GM12878 (cell line): ENCODE measurements around the gene ZFYVE21. TPM values are rescaled to one million over a fixed set of nuclear protein-coding genes. Genes with fewer than 3 reads are reported as not detected.

Experiments
- ATAC-seq: fragments of 200-7000 bp; cut with Tn5 transposase; 3 replicates; pipeline ENCODE4 v1.9.1; 2020; ENCODE audit warnings: mild to moderate bottlenecking, moderate library complexity
- BruUV-seq: library from RNA; stranded (reverse); fragments of 400-500 nt; replicated peaks from 2 replicates; lab custom pipeline; 2021; lab: Mats Ljungman, UMichigan
- CTCF ChIA-PET: fragments of 300-600 bp; sonication (Branson Sonifier 250); formaldehyde crosslinking; extraction: SDS; loops from one replicate; lab custom pipeline; 2021; ENCODE audit warnings: inconsistent platforms; lab: Yijun Ruan, JAX
- POLR2A ChIA-PET: fragments of 350-600 bp; formaldehyde crosslinking; extraction: SDS; loops from one replicate; lab custom pipeline; 2021; ENCODE audit warnings: inconsistent platforms; lab: Charles Lee
- RAD21 ChIA-PET: fragments of 300-600 bp; sonication (Branson Sonifier 250); formaldehyde crosslinking; loops from one replicate; lab custom pipeline; 2023; ENCODE audit warnings: antibody characterized with exemption; ENCODE audit not compliant: unreplicated experiment; lab: Charles Lee
- SMC1A ChIA-PET: fragments of 300-600 bp; sonication (Branson Sonifier 250); formaldehyde crosslinking; loops from one replicate; lab custom pipeline; 2023; ENCODE audit not compliant: unreplicated experiment, uncharacterized antibody; lab: Charles Lee
- DNase-seq: peaks from one replicate; pipeline ENCODE4 v3.0.0-alpha.2; 2011; ENCODE audit warnings: low read depth, low spot score
- FAIRE-seq: peaks from 3 replicates; lab custom pipeline; 2011; peaks lifted over from hg19 to GRCh38; lab: Jason Lieb, UNC
- H2AFZ ChIP-seq: 2 replicates; pipeline ENCODE4 v1.6.0; 2011; ENCODE audit warnings: low read depth, low read length, control low read depth; ENCODE audit not compliant: control insufficient read depth
- H3K27ac ChIP-seq: 2 replicates; pipeline ENCODE4 v1.5.1; 2011; ENCODE audit warnings: control low read depth; ENCODE audit not compliant: control insufficient read depth, insufficient read depth
- H3K27me3 ChIP-seq, 2 experiments: replicated peaks in 1 of 2; 2 replicates each; pipeline versions ENCODE4 v1.6.0 to v1.6.1; 2011; ENCODE audit warnings: low read length in 1 of 2; ENCODE audit not compliant: control insufficient read depth in 2 of 2, insufficient read depth in 2 of 2
- H3K36me3 ChIP-seq, 2 experiments: 2 replicates each; pipeline ENCODE4 v1.5.1; 2011; ENCODE audit warnings: low read length in 1 of 2; ENCODE audit not compliant: control insufficient read depth in 2 of 2, insufficient read depth in 2 of 2
- H3K4me1 ChIP-seq: 2 replicates; pipeline ENCODE4 v1.6.1; 2011; ENCODE audit warnings: mild to moderate bottlenecking, low read length, moderate library complexity, mixed read lengths; ENCODE audit not compliant: control insufficient read depth, insufficient read depth
- H3K4me2 ChIP-seq: 2 replicates; pipeline ENCODE4 v1.6.0; 2011; ENCODE audit warnings: control low read depth; ENCODE audit not compliant: control insufficient read depth, insufficient read depth
- H3K4me3 ChIP-seq: fragments of 200-600 bp; sonication (generic); 2 replicates; pipeline ENCODE4 v1.5.1; 2016
- H3K79me2 ChIP-seq: 2 replicates; pipeline ENCODE4 v1.6.0; 2011; ENCODE audit warnings: low read length; ENCODE audit not compliant: control insufficient read depth, insufficient read depth
- H3K9ac ChIP-seq: 2 replicates; pipeline ENCODE4 v1.8.0; 2011; ENCODE audit warnings: low read length, control low read depth, mixed read lengths; ENCODE audit not compliant: control insufficient read depth, insufficient read depth
- H3K9me3 ChIP-seq: replicated peaks from 3 replicates; pipeline ENCODE4 v1.5.1; 2011; ENCODE audit warnings: mild to moderate bottlenecking, low read length; ENCODE audit not compliant: control insufficient read depth, insufficient read depth
- H4K20me1 ChIP-seq: 2 replicates; pipeline ENCODE4 v1.6.0; 2011; ENCODE audit not compliant: control insufficient read depth, insufficient read depth
- E4F1 ChIP-seq: fragments of 450-650 bp; IDR thresholded peaks from 2 replicates; pipeline ENCODE4 v1.6.1; 2018; ENCODE audit warnings: borderline replicate concordance, mild to moderate bottlenecking; ENCODE audit not compliant: partially characterized antibody
- EED ChIP-seq: sonication (generic); IDR thresholded peaks from 2 replicates; pipeline ENCODE4 v1.6.1; 2016; ENCODE audit warnings: antibody characterized with exemption, low read depth
- EGR1 ChIP-seq, 2 experiments: IDR thresholded peaks; 1 replicate in 1 of 2; 2 replicates in 1 of 2; pipeline ENCODE4 v1.6.1; 2011 to 2012; ENCODE audit warnings: low read depth in 2 of 2, low read length in 2 of 2, borderline replicate concordance in 1 of 2, mild to moderate bottlenecking in 1 of 2, moderate library complexity in 1 of 2
- EZH2 ChIP-seq: IDR thresholded peaks from 2 replicates; pipeline ENCODE4 v1.6.1; 2012; ENCODE audit warnings: low read depth, mild to moderate bottlenecking, control low read depth, inconsistent platforms, low read length, borderline replicate concordance; ENCODE audit not compliant: control insufficient read depth
- HDGF ChIP-seq: fragments of 450-650 bp; IDR thresholded peaks from 2 replicates; pipeline ENCODE4 v1.6.1; 2016; ENCODE audit warnings: antibody characterized with exemption
- IKZF1 ChIP-seq: fragments of 450-650 bp; conservative IDR thresholded peaks from 2 replicates; pipeline ENCODE4 v1.6.1; 2017; ENCODE audit warnings: antibody characterized with exemption, mild to moderate bottlenecking
- IRF5 ChIP-seq: fragments of 450-650 bp; IDR thresholded peaks from 2 replicates; pipeline ENCODE4 v1.6.1; 2017; ENCODE audit warnings: borderline replicate concordance
- KAT2A ChIP-seq: conservative IDR thresholded peaks from 2 replicates; pipeline ENCODE4 v1.6.1; 2011; ENCODE audit warnings: low read depth, low read length; ENCODE audit not compliant: control insufficient read depth
- LARP7 ChIP-seq: fragments of 450-650 bp; IDR thresholded peaks from 2 replicates; pipeline ENCODE4 v1.6.1; 2017; ENCODE audit warnings: mild to moderate bottlenecking
- POLR2AphosphoS2 ChIP-seq: IDR thresholded peaks from 2 replicates; pipeline ENCODE4 v1.6.1; 2011; ENCODE audit warnings: low read depth, mild to moderate bottlenecking, low read length, improper control_type of control experiment, moderate library complexity
- RB1 ChIP-seq: fragments of 450-650 bp; formaldehyde crosslinking; IDR thresholded peaks from 2 replicates; pipeline ENCODE4 v1.6.1; 2017; ENCODE audit warnings: mild to moderate bottlenecking, borderline replicate concordance
- SMAD1 ChIP-seq: fragments of 450-650 bp; IDR thresholded peaks from 2 replicates; pipeline ENCODE4 v1.6.1; 2018; ENCODE audit warnings: mild to moderate bottlenecking, low read depth; ENCODE audit not compliant: partially characterized antibody
- SRF ChIP-seq, 2 experiments: IDR thresholded peaks; 2 replicates each; pipeline ENCODE4 v1.6.1; 2011; ENCODE audit warnings: low read depth in 2 of 2, low read length in 2 of 2, mild to moderate bottlenecking in 1 of 2, moderate library complexity in 1 of 2
- SUPT20H ChIP-seq: IDR thresholded peaks from 2 replicates; pipeline ENCODE4 v1.6.1; 2011; ENCODE audit warnings: low read depth, mild to moderate bottlenecking, low read length, moderate library complexity, borderline replicate concordance; ENCODE audit not compliant: control insufficient read depth
- ZNF207 ChIP-seq: fragments of 450-650 bp; IDR thresholded peaks from 2 replicates; pipeline ENCODE4 v1.6.1; 2014; ENCODE audit warnings: antibody characterized with exemption, mild to moderate bottlenecking, borderline replicate concordance
- ZNF622 ChIP-seq: fragments of 450-650 bp; IDR thresholded peaks from 2 replicates; pipeline ENCODE4 v1.6.1; 2017; ENCODE audit warnings: mild to moderate bottlenecking, inconsistent platforms
- WGBS: methylation state at CpG from one replicate; pipeline ENCODE4 v1.1.6; 2016; ENCODE audit warnings: low lambda C conversion rate; ENCODE audit not compliant: insufficient replicate concordance, insufficient coverage; ENCODE audit errors: missing lambda C conversion rate; 5-methylcytosine and 5-hydroxymethylcytosine counted together
- in situ Hi-C: fragments of 300-500 bp; cut with MboI; formaldehyde crosslinking; loops from 9 replicates; pipeline ENCODE4 v1.14.3; 2018; ENCODE audit warnings: mixed read lengths
- intact Hi-C: fragments of 100-400 bp; cut with micrococcal nuclease; formaldehyde crosslinking; loops from one replicate; pipeline ENCODE4 v1.14.2; 2022; ENCODE audit not compliant: unreplicated experiment
- polyA plus RNA-seq, 11 experiments: library from polyadenylated mRNA; depleted of rRNA in 4 of 11; unstranded in 6 of 11; stranded (reverse) in 5 of 11; fragments of >200 nt; fragmentation: Nextera tagmentation in 4 of 11; fragmentation: Illumina TruSeq in 1 of 11; extraction: Ambion mirVana in 4 of 11; extraction: Trizol in 1 of 11; gene quantifications; 1 replicate in 1 of 11; 2 replicates in 10 of 11; pipeline versions ENCODE4 v1.2.1 to v1.2.3, GENCODE V29; 2011 to 2016; ENCODE audit warnings: inconsistent platforms in 2 of 11, missing spikeins in 2 of 11, low read depth in 1 of 11
- total RNA-seq, 4 experiments: library from RNA; depleted of rRNA in 3 of 4; stranded (reverse); fragments of >200 nt in 3 of 4; fragmentation: Illumina TruSeq in 1 of 4; extraction: Trizol in 1 of 4; gene quantifications; 2 replicates each; pipeline versions ENCODE4 v1.2.1 to v1.2.3, GENCODE V29; 2013 to 2021
- TF ChIP-seq, protein P1 (sequence below): IDR thresholded peaks from 2 replicates; pipeline ENCODE4 v1.6.1; 2011; ENCODE audit warnings: borderline replicate concordance, low read depth, mild to moderate bottlenecking, moderate library complexity, mixed read lengths, low read length; ENCODE audit not compliant: insufficient read depth; ENCODE audit errors: extremely low read length
- TF ChIP-seq, protein P2 (sequence below): IDR thresholded peaks from 2 replicates; pipeline ENCODE4 v1.6.1; 2012; ENCODE audit warnings: low read depth, low read length, improper control_type of control experiment

Gene ZFYVE21
- total and polyA plus RNA-seq, 10 of the 15 experiments (the other 5 are each of a cell fraction or from before 2014, with no cell fraction given): 0.79 to 21.7 (median 13.8) TPM

DNA sequence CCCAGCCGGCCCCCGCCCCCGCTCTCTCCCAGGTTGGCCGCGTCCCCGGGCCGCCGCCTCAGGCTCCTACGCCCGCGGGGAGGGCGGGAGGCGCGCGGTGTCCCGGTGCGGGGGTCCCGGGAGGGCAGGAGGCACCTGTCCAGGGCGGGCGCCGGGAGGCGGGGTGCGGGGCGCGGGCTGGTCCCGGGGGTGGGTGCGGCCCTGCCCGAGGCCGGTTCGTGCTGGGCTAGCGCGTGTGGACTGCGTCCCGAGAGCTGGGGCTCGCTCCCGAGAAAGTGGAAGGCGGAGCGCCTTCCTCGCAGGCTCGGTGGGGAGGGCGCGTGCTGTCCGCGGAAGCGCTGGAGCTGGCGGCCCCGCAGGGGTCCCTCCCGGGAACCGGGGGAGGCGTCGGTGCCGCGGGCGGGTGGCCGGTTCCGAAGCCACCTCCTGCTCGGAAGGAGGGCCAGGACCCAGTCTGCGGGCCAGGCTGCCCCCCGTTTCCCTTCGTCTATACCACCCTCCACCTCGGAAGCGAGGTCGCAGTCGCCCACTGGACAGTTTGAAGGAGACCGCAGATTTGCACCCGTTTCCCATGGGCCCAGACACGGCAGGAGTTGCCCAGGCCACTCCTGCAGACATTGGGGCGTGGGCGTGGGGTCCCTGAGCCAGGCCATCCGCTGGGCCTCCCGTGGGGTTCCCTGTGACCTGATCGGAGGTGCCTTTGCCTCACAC is 636 bp downstream of the ZFYVE21 start:
- in situ Hi-C loops: no loop called here
- intact Hi-C loops: no loop called here
- ATAC-seq: no peak
- TF ChIP-seq ZNF622: no peak
- no peak for TF ChIP-seq RB1
- TF ChIP-seq EED: no peak
- no peak for TF ChIP-seq EZH2
- no peak for TF ChIP-seq SRF (IDR thresholded peaks at IDR 0.05; ENCODE audit: low read depth in 2 of 2, low read length in 2 of 2)
- TF ChIP-seq HDGF: no peak
- no peak for TF ChIP-seq POLR2AphosphoS2
- TF ChIP-seq IRF5: no peak
- TF ChIP-seq KAT2A: no peak
- TF ChIP-seq E4F1: no peak
- no peak for TF ChIP-seq SUPT20H
- no peak for TF ChIP-seq ZNF207
- TF ChIP-seq LARP7: 0 out of 2 replicates have a peak, but pooled peaks have one; percentile 21
- TF ChIP-seq, protein P1, sequence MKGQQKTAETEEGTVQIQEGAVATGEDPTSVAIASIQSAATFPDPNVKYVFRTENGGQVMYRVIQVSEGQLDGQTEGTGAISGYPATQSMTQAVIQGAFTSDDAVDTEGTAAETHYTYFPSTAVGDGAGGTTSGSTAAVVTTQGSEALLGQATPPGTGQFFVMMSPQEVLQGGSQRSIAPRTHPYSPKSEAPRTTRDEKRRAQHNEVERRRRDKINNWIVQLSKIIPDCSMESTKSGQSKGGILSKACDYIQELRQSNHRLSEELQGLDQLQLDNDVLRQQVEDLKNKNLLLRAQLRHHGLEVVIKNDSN: no peak
- TF ChIP-seq, protein P2, sequence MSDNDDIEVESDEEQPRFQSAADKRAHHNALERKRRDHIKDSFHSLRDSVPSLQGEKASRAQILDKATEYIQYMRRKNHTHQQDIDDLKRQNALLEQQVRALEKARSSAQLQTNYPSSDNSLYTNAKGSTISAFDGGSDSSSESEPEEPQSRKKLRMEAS: no peak
- TF ChIP-seq IKZF1: 0 out of 2 replicates have a peak, but pooled peaks have one; percentile 23
- TF ChIP-seq EGR1 (IDR thresholded peaks at IDR 0.05; ENCODE audit: borderline replicate concordance in 1 of 2, low read depth in 2 of 2, low read length in 2 of 2): peak in 1 of 2 experiments; percentile 46; a peak in 1 of 3 replicates
- no peak for TF ChIP-seq SMAD1

More for the DNA sequence above, 636 bp downstream of the ZFYVE21 start:
- POLR2A ChIA-PET: interaction anchor here (0.6 to 1.0 kb wide), 3 partner anchors 26 to 91 kb away, joined by 3 read pairs; no protein-coding TSS in a partner anchor
- no TSS peak for BruUV-seq
- Histone ChIP-seq H3K4me1 (peaks cover 4% of the 10 kb centered on the region; the same call in 1 of the 2 replicates), H3K79me2 (peaks cover 42% of the 10 kb centered on the region), H3K4me2 (peak overlapping the region; percentile 78), H3K4me3 (peak overlapping the region; percentile 88), H4K20me1 (no peaks in the 10 kb centered on the region), H3K27me3 (no peaks in the 10 kb centered on the region), H3K27ac (peak overlapping the region; percentile 34), H3K9ac (peak overlapping the region; percentile 27), H3K36me3 (peaks cover 0 to 6% of the 10 kb centered on the region in 2 experiments; a peak in 2 of 4 replicates), H3K9me3 (no peaks in the 10 kb centered on the region), H2AFZ (no peak overlapping the region; the same call in 1 of the 2 replicates)
- no peak for FAIRE-seq
- RAD21 ChIA-PET: interaction anchor here (1.0 to 2.4 kb wide), 5 partner anchors 25 to 147 kb away, joined by 3 to 9 read pairs (median 4); no protein-coding TSS in a partner anchor
- WGBS: under 1% methylated on average over 36 of the region's 72 CpGs
- DNase-seq: no peak
- SMC1A ChIA-PET: no interaction called here
- CTCF ChIA-PET: interaction anchor here (0.6 to 0.7 kb wide), 2 partner anchors 90 to 105 kb away, joined by 3 read pairs; no protein-coding TSS in a partner anchor
